MG63 (cell line): Measurements from ENCODE around the gene RABGAP1L. TPM values are rescaled to one million over a fixed set of nuclear protein-coding genes. Genes with fewer than 3 reads are reported as not detected.
"Not testable (repeated sequence)": the region's sequence is repeated elsewhere in the genome, so short reads cannot be mapped to it uniquely, and the experiment has no call there.

Experiments
- DNase-seq: peaks from one replicate; pipeline ENCODE4 v3.0.0-alpha.2; 2020
- H3K27me3 ChIP-seq: fragments of 250-450 bp; sonication (Bioruptor Pico); 2 replicates; pipeline ENCODE4 v1.5.1; 2020; ENCODE audit warnings: mild to moderate bottlenecking, moderate library complexity
- H3K36me3 ChIP-seq: fragments of 250-450 bp; sonication (Bioruptor Pico); 2 replicates; pipeline ENCODE4 v1.5.1; 2020; ENCODE audit warnings: mild to moderate bottlenecking, moderate library complexity
- H3K4me3 ChIP-seq: fragments of 250-450 bp; sonication (Bioruptor Pico); 2 replicates; pipeline ENCODE4 v1.5.1; 2020; ENCODE audit warnings: mild to moderate bottlenecking, moderate library complexity
- H3K9me3 ChIP-seq: fragments of 250-450 bp; sonication (Bioruptor Pico); 2 replicates; pipeline ENCODE4 v1.5.1; 2020; ENCODE audit warnings: mild to moderate bottlenecking, moderate library complexity
- total RNA-seq: library from RNA; depleted of rRNA; stranded (reverse); fragments of >200 nt; shearing (Covaris generic); gene quantifications from 2 replicates; pipeline ENCODE4 v1.2.3, GENCODE V29; 2014; ENCODE audit warnings: low replicate concordance

The RABGAP1L gene
- total RNA-seq, 1 experiment from 2014 or later: 14.8 TPM

GRCh38 chr1:174689524-174689923 lies 530.2 kb downstream of the RABGAP1L start:
- Histone ChIP-seq H3K27me3 (no peaks in the 10 kb centered on the region), H3K4me3 (no peak overlapping the region), H3K9me3 (no peaks in the 10 kb centered on the region), H3K36me3 (no peaks in the 10 kb centered on the region)
- DNase-seq: no peak

GRCh38 chr1:174690266-174690665 lies 530.9 kb downstream of the RABGAP1L start:
- H3K9me3 ChIP-seq: no peaks in the 10 kb centered on the region
- H3K27me3 ChIP-seq: no peaks in the 10 kb centered on the region
- H3K36me3 ChIP-seq: no peaks in the 10 kb centered on the region
- no peak for DNase-seq
- H3K4me3 ChIP-seq: no peak overlapping the region

GRCh38 chr1:174692313-174692712 lies 533.0 kb downstream of the RABGAP1L start:
- no peak overlapping the region for H3K4me3 ChIP-seq
- no peaks in the 10 kb centered on the region for H3K27me3 ChIP-seq
- no peaks in the 10 kb centered on the region for H3K36me3 ChIP-seq
- DNase-seq: no peak
- no peaks in the 10 kb centered on the region for H3K9me3 ChIP-seq

- Histone ChIP-seq H3K4me3 (no peak overlapping the region), H3K36me3 (no peaks in the 10 kb centered on the region), H3K27me3 (no peaks in the 10 kb centered on the region), H3K9me3 (no peaks in the 10 kb centered on the region)
- no peak for DNase-seq
Measured at GRCh38 chr1:174693085-174693484, 533.8 kb downstream of the RABGAP1L start.

GRCh38 chr1:174693539-174693938 lies 534.2 kb downstream of the RABGAP1L start:
- not testable (repeated sequence) for H3K4me3 ChIP-seq, H3K36me3 ChIP-seq, H3K9me3 ChIP-seq, H3K27me3 ChIP-seq, DNase-seq

GRCh38 chr1:174696026-174696821 lies 536.9 kb downstream of the RABGAP1L start:
- Histone ChIP-seq H3K27me3 (no peaks in the 10 kb centered on the region), H3K9me3 (no peaks in the 10 kb centered on the region), H3K4me3 (no peak overlapping the region), H3K36me3 (no peaks in the 10 kb centered on the region)
- DNase-seq: no peak

GRCh38 chr1:174700314-174700713 lies 541.0 kb downstream of the RABGAP1L start:
- DNase-seq: no peak
- H3K4me3 ChIP-seq: no peak overlapping the region
- no peaks in the 10 kb centered on the region for H3K27me3 ChIP-seq
- no peaks in the 10 kb centered on the region for H3K9me3 ChIP-seq
- no peaks in the 10 kb centered on the region for H3K36me3 ChIP-seq

- no peaks in the 10 kb centered on the region for H3K36me3 ChIP-seq
- no peaks in the 10 kb centered on the region for H3K9me3 ChIP-seq
- H3K27me3 ChIP-seq: no peaks in the 10 kb centered on the region
- DNase-seq: no peak
- no peak overlapping the region for H3K4me3 ChIP-seq
Measured at GRCh38 chr1:174700775-174701174, 541.5 kb downstream of the RABGAP1L start.

- no peaks in the 10 kb centered on the region for H3K36me3 ChIP-seq
- H3K4me3 ChIP-seq: no peak overlapping the region
- DNase-seq: no peak
- no peaks in the 10 kb centered on the region for H3K27me3 ChIP-seq
- H3K9me3 ChIP-seq: no peaks in the 10 kb centered on the region
Measured at GRCh38 chr1:174701565-174701964, 542.2 kb downstream of the RABGAP1L start.

GRCh38 chr1:174702011-174702410 lies 542.7 kb downstream of the RABGAP1L start:
- no peak for DNase-seq
- no peaks in the 10 kb centered on the region for H3K9me3 ChIP-seq
- H3K27me3 ChIP-seq: no peaks in the 10 kb centered on the region
- H3K36me3 ChIP-seq: no peaks in the 10 kb centered on the region
- no peak overlapping the region for H3K4me3 ChIP-seq

GRCh38 chr1:174703309-174703708 lies 544.0 kb downstream of the RABGAP1L start:
- no peaks in the 10 kb centered on the region for H3K36me3 ChIP-seq
- DNase-seq: no peak
- no peak overlapping the region for H3K4me3 ChIP-seq
- H3K9me3 ChIP-seq: no peaks in the 10 kb centered on the region
- no peaks in the 10 kb centered on the region for H3K27me3 ChIP-seq

GRCh38 chr1:174704300-174704699 lies 545.0 kb downstream of the RABGAP1L start:
- H3K27me3 ChIP-seq: no peaks in the 10 kb centered on the region
- no peak overlapping the region for H3K4me3 ChIP-seq
- no peaks in the 10 kb centered on the region for H3K9me3 ChIP-seq
- DNase-seq: no peak
- H3K36me3 ChIP-seq: no peaks in the 10 kb centered on the region

- no peaks in the 10 kb centered on the region for H3K36me3 ChIP-seq
- no peaks in the 10 kb centered on the region for H3K9me3 ChIP-seq
- DNase-seq: no peak
- no peak overlapping the region for H3K4me3 ChIP-seq
- H3K27me3 ChIP-seq: no peaks in the 10 kb centered on the region
Measured at GRCh38 chr1:174710868-174711845, 551.8 kb downstream of the RABGAP1L start.

GRCh38 chr1:174711848-174712247 lies 552.5 kb downstream of the RABGAP1L start:
- not testable (repeated sequence) for H3K9me3 ChIP-seq, DNase-seq

GRCh38 chr1:174712541-174712940 lies 553.2 kb downstream of the RABGAP1L start:
- Histone ChIP-seq H3K4me3 (no peak overlapping the region), H3K36me3 (no peaks in the 10 kb centered on the region), H3K27me3 (no peaks in the 10 kb centered on the region), H3K9me3 (no peaks in the 10 kb centered on the region)
- DNase-seq: peak; percentile 22

More at GRCh38 chr1:174711848-174712247, 552.5 kb downstream of the RABGAP1L start:
- H3K4me3 ChIP-seq, H3K27me3 ChIP-seq, H3K36me3 ChIP-seq: not testable (repeated sequence)

- no peaks in the 10 kb centered on the region for H3K36me3 ChIP-seq
- H3K27me3 ChIP-seq: no peaks in the 10 kb centered on the region
- H3K9me3 ChIP-seq: no peaks in the 10 kb centered on the region
- H3K4me3 ChIP-seq: no peak overlapping the region
- DNase-seq: no peak
Measured at GRCh38 chr1:174713796-174714195, 554.5 kb downstream of the RABGAP1L start.

- Histone ChIP-seq H3K27me3 (no peaks in the 10 kb centered on the region), H3K9me3 (no peaks in the 10 kb centered on the region), H3K36me3 (no peaks in the 10 kb centered on the region), H3K4me3 (no peak overlapping the region)
- DNase-seq: no peak
Measured at GRCh38 chr1:174719194-174719593, 559.9 kb downstream of the RABGAP1L start.
